Suprapubic skin (tissue), 4 donors: ENCODE data around the gene NRXN3.

Source experiments
- POLR2A ChIP-seq, 2 donors: fragments of 450-650 bp; IDR thresholded peaks; one replicate each; pipeline ENCODE4 v1.6.1; 2017; ENCODE audit warnings: antibody characterized with exemption in 2 of 2, mild to moderate bottlenecking in 2 of 2, moderate library complexity in 2 of 2
- POLR2AphosphoS5 ChIP-seq, 3 donors: sonication (generic); formaldehyde crosslinking; IDR thresholded peaks; one replicate each; pipeline ENCODE4 v1.6.1; 2017; ENCODE audit warnings: antibody characterized with exemption in 3 of 3
- TF ChIP-seq, protein P1 (sequence below), 2 donors: fragments of 200-600 bp in 1 of 2; fragments of 450-650 bp in 1 of 2; sonication (generic) in 1 of 2; IDR thresholded peaks; one replicate each; pipeline ENCODE4 v1.5.1; 2016 to 2019; ENCODE audit warnings: antibody characterized with exemption in 2 of 2, mild to moderate bottlenecking in 1 of 2, moderate library complexity in 1 of 2

DNA sequence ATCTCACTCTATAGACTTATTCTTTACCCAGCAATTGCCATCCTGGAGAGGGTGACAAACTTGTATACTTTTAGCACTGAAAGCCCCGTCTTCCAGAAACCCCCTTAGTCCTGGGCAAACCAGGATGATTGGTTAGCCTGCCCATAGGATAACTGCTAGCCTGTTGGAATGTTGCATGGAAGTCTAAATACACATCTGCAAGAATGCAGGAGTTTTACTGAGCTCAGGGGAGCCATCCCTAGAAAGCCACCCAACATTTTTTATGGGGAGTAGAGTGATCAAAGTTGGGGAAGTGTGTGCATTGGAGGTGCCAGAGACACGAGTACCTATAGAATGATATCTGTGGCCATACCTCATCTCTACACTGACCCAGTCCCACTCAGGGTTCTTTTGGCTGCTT is 155.7 kb downstream of the NRXN3 start:
- TF ChIP-seq, protein P1, sequence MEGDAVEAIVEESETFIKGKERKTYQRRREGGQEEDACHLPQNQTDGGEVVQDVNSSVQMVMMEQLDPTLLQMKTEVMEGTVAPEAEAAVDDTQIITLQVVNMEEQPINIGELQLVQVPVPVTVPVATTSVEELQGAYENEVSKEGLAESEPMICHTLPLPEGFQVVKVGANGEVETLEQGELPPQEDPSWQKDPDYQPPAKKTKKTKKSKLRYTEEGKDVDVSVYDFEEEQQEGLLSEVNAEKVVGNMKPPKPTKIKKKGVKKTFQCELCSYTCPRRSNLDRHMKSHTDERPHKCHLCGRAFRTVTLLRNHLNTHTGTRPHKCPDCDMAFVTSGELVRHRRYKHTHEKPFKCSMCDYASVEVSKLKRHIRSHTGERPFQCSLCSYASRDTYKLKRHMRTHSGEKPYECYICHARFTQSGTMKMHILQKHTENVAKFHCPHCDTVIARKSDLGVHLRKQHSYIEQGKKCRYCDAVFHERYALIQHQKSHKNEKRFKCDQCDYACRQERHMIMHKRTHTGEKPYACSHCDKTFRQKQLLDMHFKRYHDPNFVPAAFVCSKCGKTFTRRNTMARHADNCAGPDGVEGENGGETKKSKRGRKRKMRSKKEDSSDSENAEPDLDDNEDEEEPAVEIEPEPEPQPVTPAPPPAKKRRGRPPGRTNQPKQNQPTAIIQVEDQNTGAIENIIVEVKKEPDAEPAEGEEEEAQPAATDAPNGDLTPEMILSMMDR (IDR thresholded peaks at IDR 0.05): no peak
- no peak for TF ChIP-seq POLR2AphosphoS5 (IDR thresholded peaks at IDR 0.05)
- no peak for TF ChIP-seq POLR2A (IDR thresholded peaks at IDR 0.05)
